Activated effector memory CD4-positive, alpha-beta T cell treated with anti-CD3 and anti-CD28 coated beads, Interleukin-2, amount 50 U/mL, for 16 hours (primary cell): ENCODE measurements around the gene IL1A.

Experiments
- DNase-seq: peaks from one replicate; pipeline ENCODE4 v3.0.0-alpha.2; 2020

The IL1A gene

DNA sequence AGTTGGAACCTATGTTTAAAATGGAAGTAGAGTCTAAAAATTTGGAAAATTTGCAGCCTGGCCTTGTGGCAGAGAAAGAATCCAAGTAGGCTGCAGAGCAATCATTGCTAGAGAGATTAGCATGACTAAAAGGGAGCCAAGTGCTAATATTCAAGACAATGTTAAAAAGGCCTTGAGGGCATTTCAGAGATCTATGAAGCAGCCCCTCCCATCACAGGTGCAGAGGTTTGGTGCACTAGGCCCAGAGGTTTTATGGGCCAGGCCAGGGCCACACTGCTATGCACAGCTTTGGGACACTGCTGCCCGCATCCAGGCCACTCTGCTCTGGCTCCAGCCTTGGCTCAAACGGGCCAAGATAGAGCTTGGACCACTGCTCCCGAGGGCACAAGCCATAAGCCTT is 6.7 kb upstream of the IL1A start:
- DNase-seq: no peak

DNA sequence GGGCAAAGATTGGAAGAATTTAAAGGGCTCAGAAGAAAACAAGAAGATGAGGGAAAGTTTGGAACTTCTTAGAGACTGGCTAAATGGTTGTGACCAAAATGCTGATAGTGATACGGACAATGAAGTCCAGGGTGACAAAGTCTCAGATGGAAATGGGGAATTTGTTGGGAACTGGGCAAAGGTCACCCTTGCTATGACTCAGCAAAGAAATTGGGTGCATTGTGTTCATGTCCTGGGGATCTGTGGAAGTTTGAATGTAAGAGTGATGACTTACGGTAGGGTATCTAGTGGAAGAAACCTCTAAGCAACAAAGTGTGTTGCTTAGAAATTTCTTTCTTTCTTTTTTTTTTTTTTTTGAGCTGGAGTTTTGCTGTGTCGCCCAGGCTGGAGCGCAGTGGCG is 6.0 kb upstream of the IL1A start:
- DNase-seq: no peak

DNA sequence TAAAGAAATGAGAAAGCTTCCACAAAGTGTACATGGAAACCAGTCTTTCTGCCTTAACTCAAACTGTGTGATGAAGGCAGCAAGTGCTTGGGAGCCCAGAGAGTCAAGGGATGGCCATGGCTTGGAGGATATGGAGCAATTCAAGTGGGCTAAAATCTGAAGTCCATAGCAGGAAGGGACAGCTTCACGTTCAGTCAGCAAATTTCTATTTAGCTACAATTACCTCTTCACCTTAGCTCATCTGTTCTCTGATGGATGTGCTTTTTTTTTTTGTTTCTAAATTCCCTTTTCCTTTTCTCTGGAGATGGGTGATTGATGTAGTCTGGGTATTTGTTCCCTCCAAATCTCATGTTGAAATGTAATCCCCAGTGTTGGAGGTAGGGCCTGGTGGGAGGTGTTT is 4.9 kb upstream of the IL1A start:
- DNase-seq: no peak

DNA sequence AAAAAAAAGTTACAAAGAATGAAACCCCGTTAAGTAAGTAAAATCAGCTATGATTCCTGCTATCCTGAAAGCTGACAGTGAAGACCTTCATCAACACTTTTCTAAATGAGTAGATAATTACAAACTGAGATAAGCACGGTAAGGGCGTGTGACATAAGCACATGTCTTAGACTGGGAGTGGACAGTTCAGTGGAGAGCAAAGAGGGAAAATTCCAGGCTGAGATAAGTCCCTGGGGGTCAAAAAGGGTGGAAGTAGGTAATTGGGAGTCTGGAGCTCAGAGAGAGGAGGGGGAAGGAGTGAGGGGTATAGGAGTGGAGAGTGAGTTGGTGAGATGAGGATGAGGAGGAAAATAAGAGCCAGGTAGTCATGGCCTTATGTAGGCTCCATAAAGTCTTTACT is 4.4 kb upstream of the IL1A start:
- no peak for DNase-seq

GRCh38 chr2:112787729-112788393 is 3.6 kb upstream of the IL1A start:
- DNase-seq: no peak

DNA sequence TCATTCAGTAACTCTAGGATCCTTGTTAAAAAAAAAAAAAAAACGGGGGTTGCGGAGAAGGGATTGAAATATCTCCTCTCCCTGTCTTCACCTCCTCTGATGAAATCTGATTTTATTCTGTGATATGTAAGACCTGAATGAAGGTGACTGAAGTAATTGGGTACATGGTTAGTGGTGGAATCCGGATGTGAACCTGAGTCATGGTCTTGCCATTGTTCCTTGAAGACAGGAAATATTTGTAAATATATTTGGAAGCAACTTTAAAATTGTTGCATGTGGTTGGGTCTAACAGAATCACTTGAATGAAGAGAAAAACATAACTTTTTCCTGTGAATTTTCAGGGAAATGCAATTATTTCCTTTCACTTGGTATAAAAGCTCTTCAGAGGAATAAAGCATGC is 3.0 kb upstream of the IL1A start:
- DNase-seq: no peak

DNA sequence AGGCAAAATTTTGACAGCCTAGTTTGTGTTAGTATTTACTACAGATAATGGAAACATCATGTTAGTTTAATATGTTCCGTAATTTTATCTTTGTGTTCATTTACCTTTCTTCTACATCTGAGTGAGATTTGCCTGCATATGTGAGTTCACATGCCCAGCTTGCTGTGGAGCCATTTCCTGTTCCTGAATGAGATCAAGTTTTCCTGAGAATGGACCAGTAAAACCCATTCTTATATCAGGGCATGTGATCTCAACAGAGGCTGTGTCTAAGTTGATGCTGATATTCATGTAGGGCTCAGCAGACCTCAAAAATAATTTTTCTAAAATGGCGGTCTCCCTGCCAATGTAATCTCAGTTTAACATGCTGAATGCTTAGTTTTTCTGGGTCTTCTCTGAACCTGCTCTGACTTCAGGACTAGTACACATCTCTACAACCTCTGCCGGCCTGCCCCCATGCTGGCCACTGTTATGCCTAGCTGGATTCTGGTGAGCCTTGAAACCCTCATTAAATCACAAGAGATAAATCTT is 1.0 kb downstream of the IL1A start:
- no peak for DNase-seq

DNA sequence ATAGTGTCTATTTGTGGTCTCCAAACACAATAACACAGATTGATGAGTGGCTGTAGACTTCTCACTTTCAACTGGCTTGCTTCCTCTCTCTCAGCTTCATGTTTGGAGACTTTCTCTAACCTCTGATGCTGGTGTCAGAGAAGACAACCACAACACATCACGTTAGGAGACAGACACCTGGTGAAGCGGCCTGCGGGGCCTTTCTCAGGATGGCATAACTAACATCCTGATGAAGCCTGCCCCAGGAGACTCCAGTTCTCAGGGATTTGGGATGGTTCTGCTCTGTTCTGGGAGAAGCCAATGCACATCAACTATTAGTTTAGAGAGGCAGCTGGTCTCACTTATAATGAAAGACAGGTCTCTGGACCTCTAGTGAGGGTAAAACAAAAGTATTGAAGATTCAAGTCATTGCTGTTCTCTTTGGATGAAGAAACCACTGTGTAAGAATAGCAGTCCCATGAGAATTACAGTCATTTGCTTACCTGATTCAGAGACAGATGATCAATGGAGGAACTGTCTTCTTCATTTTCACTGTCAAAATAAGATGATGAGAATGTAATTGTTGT is 2.0 kb downstream of the IL1A start:
- no peak for DNase-seq

GRCh38 chr2:112779598-112779997 is 4.7 kb downstream of the IL1A start:
- no peak for DNase-seq

- no peak for DNase-seq
Observed at GRCh38 chr2:112777036-112777435, 7.3 kb downstream of the IL1A start.

GRCh38 chr2:112776113-112776512 is 8.2 kb downstream of the IL1A start:
- DNase-seq: no peak

DNA sequence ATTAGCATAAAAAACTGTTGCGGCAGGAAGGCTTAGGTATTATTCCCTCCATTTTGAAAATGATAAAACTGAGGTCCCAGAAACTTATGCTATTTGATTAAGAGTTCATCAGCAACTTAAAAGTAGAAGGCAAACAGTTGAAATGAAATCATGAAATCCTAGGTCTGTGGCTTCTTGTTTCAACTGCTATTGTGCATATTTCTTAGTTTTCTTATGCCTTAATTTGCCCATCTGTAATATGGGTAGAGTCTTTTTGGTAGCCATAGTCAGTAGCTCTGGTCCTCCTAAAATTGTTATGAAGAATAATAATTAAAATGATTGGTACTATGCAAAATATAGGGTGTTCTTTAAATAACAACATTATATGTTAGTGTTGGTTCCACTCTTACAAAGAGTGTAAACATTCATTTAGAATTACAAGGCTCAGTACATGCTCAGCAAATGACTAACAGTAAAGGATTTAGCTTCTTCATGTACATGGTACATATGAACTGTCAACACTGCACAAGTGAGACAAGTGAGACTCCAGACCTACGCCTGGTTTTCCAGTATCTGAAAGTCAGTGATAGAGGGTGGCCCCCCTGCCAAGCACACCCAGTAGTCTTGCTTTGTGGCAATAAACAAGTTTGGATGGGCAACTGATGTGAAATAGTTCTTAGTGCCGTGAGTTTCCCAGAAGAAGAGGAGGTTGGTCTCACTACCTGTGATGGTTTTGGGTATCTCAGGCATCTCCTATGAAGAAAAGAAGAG is 9.6 kb downstream of the IL1A start:
- DNase-seq: no peak

DNA sequence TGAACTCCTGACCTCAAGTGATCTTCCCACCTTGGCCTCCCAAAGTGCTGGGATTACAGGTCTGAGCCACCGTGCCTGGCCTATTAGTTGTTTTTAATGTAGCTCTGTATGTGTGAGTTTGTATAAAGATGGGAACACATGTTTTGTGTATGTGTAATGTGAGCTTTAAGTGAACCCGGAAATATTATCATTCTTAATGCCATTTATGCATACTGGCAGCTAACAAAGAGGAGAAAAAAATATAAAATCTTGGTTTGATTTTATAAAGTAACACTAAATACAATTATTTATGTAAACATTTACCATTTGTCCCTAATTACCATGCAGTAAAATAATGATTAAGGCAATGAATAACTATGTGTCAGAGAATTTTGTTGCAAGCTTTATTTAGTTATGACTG is 10.7 kb downstream of the IL1A start:
- no peak for DNase-seq

GRCh38 chr2:112772911-112773475 is 11.3 kb downstream of the IL1A start:
- DNase-seq: no peak

DNA sequence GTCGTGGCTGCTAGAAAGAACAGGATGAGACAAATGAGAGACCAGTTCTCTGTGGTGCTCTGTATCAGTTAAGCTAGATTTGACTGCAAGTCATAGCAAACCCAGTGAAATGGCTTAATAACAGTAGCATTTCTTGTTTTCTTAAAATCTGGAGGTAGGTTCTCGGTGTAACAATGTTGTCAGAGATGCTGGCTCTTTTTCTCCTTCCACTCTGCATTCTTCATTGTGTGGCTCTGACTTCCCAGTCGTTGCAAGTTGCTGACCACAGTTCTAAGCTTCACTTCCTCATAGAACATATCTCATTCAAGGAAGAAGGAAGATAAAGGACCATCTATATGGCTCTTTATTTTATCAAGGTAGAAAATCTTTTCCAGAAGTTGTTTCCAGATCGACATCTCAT is 12.0 kb downstream of the IL1A start:
- no peak for DNase-seq

DNA sequence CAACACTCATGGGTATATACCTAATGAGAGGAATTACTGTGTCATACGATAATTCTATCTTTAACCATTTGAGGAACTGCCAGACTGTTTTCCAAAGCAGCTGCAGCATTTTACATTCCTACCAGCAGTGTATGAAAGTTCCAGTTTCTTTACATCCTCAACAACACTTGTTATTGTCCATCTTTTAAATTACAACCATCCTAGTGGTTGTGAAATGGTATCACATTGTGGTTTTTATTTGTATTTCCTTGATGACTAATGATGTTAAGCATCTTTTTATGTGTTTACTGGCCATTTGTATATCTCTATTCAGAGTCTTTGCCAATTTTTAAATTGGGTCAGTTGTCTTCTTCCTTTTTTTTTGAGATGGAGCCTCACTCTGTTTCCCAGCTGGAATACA is 15.9 kb downstream of the IL1A start:
- DNase-seq: no peak

GRCh38 chr2:112767693-112768330 is 16.5 kb downstream of the IL1A start:
- DNase-seq: no peak

DNA sequence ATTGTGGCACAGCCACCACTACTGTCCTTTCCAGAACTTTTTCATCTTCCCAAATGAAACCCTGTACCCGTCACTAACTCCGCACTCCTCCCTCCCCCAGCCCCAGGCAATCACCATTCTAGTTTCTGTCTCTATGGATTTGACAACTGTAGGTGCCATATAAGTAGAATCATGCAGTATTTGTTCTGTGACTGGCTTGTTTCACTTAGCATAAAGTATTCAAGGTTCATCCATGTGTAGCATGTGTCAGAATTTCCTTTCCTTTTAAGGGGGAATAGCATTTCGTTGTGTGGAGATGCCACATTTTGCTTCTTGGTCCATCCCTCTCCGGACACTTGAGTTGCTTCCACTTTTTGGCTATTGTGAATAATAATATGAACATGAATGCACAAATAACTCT is 19.0 kb downstream of the IL1A start:
- no peak for DNase-seq

DNA sequence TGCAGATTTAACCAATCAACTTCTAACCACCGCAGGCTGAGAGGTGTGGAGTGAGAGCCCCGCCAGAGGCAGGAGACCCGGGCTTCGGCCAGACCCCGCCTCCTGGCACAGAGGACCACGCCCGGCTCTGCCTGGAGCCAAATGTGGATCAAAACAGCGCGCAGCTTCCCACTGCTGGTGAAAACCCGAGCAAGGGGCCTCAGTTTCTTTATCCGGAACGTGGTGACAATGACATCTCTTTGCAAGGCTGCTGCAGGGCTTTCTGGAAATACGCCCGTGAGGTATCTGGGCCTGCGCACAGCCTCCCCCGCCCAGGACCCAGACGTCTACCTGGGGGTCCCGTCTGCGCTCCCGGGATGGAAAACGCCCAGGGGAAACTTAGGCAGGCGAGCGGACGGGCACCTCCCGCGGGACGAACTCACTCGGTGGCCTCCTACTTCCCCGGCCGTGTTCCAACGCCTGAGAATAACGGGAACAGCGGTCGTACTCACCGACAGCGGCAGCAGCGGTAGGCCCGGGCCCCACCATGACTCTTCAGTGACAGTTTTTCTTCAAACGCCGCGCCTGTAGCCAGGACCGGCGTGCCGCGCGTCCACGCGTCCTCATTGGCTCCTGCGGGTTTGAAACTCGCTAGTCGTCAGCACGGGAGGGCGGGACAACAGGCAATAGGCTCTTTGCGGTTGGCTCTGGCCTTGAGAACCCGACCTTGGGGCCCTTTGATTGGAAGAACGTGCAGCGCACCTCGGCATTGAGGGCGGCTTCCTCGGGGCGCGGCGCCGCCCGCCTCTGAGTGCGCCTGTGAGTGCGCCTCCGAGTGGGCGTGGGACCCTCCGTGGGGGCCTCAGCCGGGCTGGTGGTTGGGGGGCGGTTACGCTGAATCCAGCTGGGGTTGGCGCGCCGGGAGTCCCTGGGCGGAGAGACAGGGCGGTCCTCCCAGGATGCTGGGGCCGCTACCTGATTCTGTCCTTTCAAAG is 19.9 kb downstream of the IL1A start, which contains the start of gene CKAP2L:
Gene CKAP2L, minus strand, starts transcription at position 539 of the 974 bp plus-strand sequence. Its CDS starts 11 bp downstream, at position 528.
- peak; percentile 99 for DNase-seq

DNA sequence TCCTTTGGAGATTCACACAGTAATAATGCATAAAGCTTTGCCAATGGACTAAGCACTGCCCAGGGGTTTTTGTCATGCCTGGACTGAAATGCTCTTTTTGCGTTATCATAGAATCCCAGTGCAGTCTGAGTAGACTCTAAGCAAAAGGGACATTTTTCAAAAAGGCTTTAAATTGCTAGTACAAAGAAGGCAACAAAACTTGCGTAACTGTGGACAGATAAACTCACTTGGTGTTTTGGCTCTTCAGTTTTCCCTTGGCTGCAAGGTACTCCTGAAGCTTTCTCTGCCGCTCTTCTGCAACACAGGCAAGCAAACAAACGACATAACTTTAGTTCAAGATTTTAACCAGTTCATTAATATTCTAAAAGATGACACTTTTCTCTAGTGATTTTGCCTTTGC is 22.0 kb downstream of the IL1A start:
- no peak for DNase-seq

- DNase-seq: no peak
Observed at GRCh38 chr2:112760149-112760548, 24.1 kb downstream of the IL1A start.

DNA sequence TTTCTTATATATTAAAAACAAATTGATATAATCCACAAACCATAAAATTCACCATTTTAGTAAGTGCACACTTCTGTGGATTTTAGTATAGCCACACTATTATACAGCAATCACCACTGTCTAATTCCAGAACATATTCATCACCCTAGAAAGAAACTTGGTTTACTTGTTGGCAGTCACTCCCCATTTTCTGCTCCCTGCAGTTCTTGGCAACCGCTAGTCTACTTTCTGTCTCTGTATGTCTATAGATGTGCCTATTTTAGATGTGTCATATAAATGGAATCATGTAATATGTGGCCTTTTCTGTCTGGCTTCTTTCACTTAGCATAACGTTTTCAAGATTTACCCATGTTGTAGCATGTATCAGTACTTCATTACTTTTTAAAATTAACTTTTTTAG is 25.6 kb downstream of the IL1A start:
- DNase-seq: no peak
